ES-I3 (cell line): Measurements from ENCODE around the gene CNKSR2.

Experiments
- H3K36me3 ChIP-seq: 2 replicates; pipeline ENCODE4 v1.6.1; 2013; ENCODE audit warnings: mild to moderate bottlenecking, low read length, control low read depth, moderate library complexity; ENCODE audit not compliant: insufficient read depth
- H3K4me1 ChIP-seq: 2 replicates; pipeline ENCODE4 v1.6.1; 2013; ENCODE audit warnings: mild to moderate bottlenecking, control low read depth, low read length; ENCODE audit not compliant: insufficient read depth
- H3K9ac ChIP-seq: 2 replicates; pipeline ENCODE4 v1.6.1; 2013; ENCODE audit warnings: low read depth, mild to moderate bottlenecking, low read length, moderate library complexity
- H3K9me3 ChIP-seq: 2 replicates; pipeline ENCODE4 v1.6.1; 2013; ENCODE audit warnings: mild to moderate bottlenecking, low read length, moderate library complexity; ENCODE audit not compliant: control insufficient read depth, insufficient read depth

Gene CNKSR2

DNA sequence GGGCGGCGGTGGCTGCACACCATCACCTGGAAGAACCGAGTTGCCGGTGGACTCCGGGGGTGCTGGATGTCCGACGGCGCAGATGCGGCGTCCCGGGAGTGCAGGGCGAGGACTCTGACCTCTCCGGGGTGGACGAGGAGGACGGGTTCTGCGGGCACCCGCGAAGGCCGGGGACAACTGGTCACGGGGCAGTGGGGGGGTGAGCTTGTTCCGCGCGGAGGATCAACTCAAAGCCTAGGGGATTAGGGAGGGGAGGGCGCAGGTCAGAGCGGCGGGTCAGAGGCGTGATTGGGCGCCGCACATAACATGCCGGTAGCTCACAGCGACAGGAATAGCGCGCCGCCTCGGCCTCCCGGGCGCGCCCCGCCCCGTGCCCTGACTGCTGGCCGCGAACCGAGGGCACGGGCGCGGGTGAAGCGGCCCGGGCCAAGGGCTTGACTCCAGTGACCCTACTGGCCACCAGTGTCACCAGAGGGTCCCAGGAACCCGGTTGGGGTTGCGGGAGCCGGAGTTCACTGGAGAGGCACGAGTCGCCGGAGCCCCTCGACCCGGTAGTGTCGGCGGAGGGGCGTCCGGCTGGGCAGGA, 284.0 kb downstream of the CNKSR2 start, which contains the start of gene KLHL34:
Gene KLHL34 (minus strand): TSS at position 179 of the 586 bp plus-strand sequence. CDS start 542 bp downstream, outside the sequence.
- no peaks in the 10 kb centered on the region for H3K36me3 ChIP-seq
- H3K9ac ChIP-seq = no peak within 1 kb of the TSS

GRCh38 chrX:21658746-21659145, 284.5 kb downstream of the CNKSR2 start:
- H3K36me3 ChIP-seq = no peaks in the 10 kb centered on the region
- no peaks in the 10 kb centered on the region for H3K4me1 ChIP-seq
- no peak overlapping the region for H3K9ac ChIP-seq
- H3K9me3 ChIP-seq = no peaks in the 10 kb centered on the region; the same call in 1 of the 2 replicates

More for the DNA sequence above, 284.0 kb downstream of the CNKSR2 start, which contains the start of gene KLHL34:
- Histone ChIP-seq H3K9me3 (no peaks in the 10 kb centered on the region; the same call in 1 of the 2 replicates), H3K4me1 (no peaks in the 10 kb centered on the region)

DNA sequence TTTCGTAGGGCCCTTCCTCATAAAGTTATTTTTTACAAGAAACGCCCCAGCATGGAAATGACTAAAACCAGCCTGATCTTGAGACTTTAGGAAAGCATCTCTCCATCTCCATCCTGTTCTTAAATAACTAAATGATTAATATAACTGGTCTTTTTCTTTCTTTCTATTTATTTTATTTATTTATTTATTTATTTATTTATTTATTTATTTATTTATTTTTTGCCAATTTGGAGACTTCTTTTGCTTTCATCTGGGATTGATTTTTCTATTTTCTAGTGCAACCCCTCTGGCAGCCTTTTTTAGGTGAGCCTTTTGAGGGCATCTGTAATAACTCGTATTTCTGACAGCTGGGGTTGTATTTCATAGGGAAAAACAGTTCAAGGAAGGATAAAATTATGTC, 285.1 kb downstream of the CNKSR2 start:
- Histone ChIP-seq H3K4me1 (no peaks in the 10 kb centered on the region), H3K36me3 (no peaks in the 10 kb centered on the region), H3K9me3 (no peaks in the 10 kb centered on the region; the same call in 1 of the 2 replicates), H3K9ac (no peak overlapping the region)

GRCh38 chrX:21660156-21660555, 285.9 kb downstream of the CNKSR2 start:
- H3K9me3 ChIP-seq = no peaks in the 10 kb centered on the region; the same call in 1 of the 2 replicates
- no peaks in the 10 kb centered on the region for H3K4me1 ChIP-seq
- H3K36me3 ChIP-seq = no peaks in the 10 kb centered on the region
- no peak overlapping the region for H3K9ac ChIP-seq

- no peaks in the 10 kb centered on the region for H3K36me3 ChIP-seq
- H3K4me1 ChIP-seq = no peaks in the 10 kb centered on the region
- no peaks in the 10 kb centered on the region for H3K9me3 ChIP-seq
- no peak overlapping the region for H3K9ac ChIP-seq
Measured at GRCh38 chrX:21661316-21661715, 287.1 kb downstream of the CNKSR2 start.

DNA sequence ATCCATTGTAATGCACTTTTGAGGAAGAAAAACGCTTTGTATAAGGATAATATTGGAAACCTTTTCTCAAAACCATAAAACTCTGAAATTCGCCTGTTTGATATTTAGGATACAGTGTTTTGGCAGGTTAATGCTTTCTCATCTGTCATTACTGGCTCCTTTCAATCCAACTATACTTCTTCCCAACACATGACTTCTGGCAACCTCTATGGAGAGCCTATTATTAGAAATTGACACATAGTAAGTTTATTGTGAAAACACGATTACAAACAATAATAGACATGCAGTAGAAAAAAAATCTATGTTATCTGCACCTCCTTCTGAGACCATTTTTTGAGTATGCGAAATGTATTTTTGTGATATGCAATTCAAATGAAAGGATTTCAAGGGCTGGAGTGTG, 288.5 kb downstream of the CNKSR2 start:
- Histone ChIP-seq H3K4me1 (no peaks in the 10 kb centered on the region), H3K9ac (no peak overlapping the region), H3K36me3 (no peaks in the 10 kb centered on the region), H3K9me3 (no peaks in the 10 kb centered on the region)

- no peaks in the 10 kb centered on the region for H3K4me1 ChIP-seq
Measured at GRCh38 chrX:21666252-21666651, 292.0 kb downstream of the CNKSR2 start.

GRCh38 chrX:21666679-21667078, 292.5 kb downstream of the CNKSR2 start:
- H3K4me1 ChIP-seq = no peaks in the 10 kb centered on the region
- H3K36me3 ChIP-seq = no peaks in the 10 kb centered on the region
- H3K9me3 ChIP-seq = no peaks in the 10 kb centered on the region

More at GRCh38 chrX:21666252-21666651, 292.0 kb downstream of the CNKSR2 start:
- Histone ChIP-seq H3K36me3 (no peaks in the 10 kb centered on the region), H3K9ac (no peak overlapping the region), H3K9me3 (no peaks in the 10 kb centered on the region)

GRCh38 chrX:21674430-21675186, 300.4 kb downstream of the CNKSR2 start:
- Histone ChIP-seq H3K9me3 (no peaks in the 10 kb centered on the region), H3K36me3 (no peaks in the 10 kb centered on the region), H3K4me1 (no peaks in the 10 kb centered on the region), H3K9ac (no peak overlapping the region)

More at GRCh38 chrX:21666679-21667078, 292.5 kb downstream of the CNKSR2 start:
- H3K9ac ChIP-seq = no peak overlapping the region

- Histone ChIP-seq H3K36me3 (no peaks in the 10 kb centered on the region), H3K9me3 (no peaks in the 10 kb centered on the region), H3K9ac (no peak overlapping the region), H3K4me1 (no peaks in the 10 kb centered on the region)
Measured at GRCh38 chrX:21675931-21676330, 301.7 kb downstream of the CNKSR2 start.

GRCh38 chrX:21678048-21678612, 303.9 kb downstream of the CNKSR2 start:
- no peak overlapping the region for H3K9ac ChIP-seq
- no peaks in the 10 kb centered on the region for H3K36me3 ChIP-seq
- no peaks in the 10 kb centered on the region for H3K9me3 ChIP-seq
- no peaks in the 10 kb centered on the region for H3K4me1 ChIP-seq

DNA sequence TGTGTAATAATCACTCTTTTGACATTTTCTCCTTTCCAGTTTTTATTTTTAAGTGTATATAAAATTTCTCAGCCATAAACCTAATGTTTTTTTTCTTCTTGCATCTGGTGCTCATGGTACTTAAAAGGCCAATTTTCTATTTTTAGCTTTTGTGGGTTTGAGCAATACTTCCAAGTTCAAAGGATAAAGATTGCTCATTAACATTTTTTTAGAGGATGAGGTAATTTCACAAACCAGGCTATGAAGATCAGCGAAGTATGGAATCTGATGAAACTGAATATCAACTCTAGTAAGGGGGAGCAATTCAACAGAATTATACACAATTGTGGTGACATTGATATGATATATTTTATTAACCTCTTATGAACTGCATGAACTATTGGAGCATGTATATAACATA, 309.7 kb downstream of the CNKSR2 start:
- H3K9me3 ChIP-seq = no peaks in the 10 kb centered on the region
- no peaks in the 10 kb centered on the region for H3K36me3 ChIP-seq
- no peak overlapping the region for H3K9ac ChIP-seq
- no peaks in the 10 kb centered on the region for H3K4me1 ChIP-seq

GRCh38 chrX:21691512-21692018, 317.3 kb downstream of the CNKSR2 start:
- no peak overlapping the region for H3K9ac ChIP-seq
- no peaks in the 10 kb centered on the region for H3K9me3 ChIP-seq
- no peaks in the 10 kb centered on the region for H3K36me3 ChIP-seq
- H3K4me1 ChIP-seq = no peaks in the 10 kb centered on the region

- Histone ChIP-seq H3K9ac (no peak overlapping the region), H3K9me3 (no peaks in the 10 kb centered on the region), H3K36me3 (no peaks in the 10 kb centered on the region), H3K4me1 (peaks cover under 1% of the 10 kb centered on the region; the same call in 1 of the 2 replicates)
Measured at GRCh38 chrX:21698272-21698671, 324.1 kb downstream of the CNKSR2 start.
